ENCODE data around the gene DLGAP3. TPM values are rescaled to one million over a fixed set of nuclear protein-coding genes. Genes with fewer than 3 reads are reported as not detected.
"Not testable (repeated sequence)": the region's sequence is repeated elsewhere in the genome, so short reads cannot be mapped to it uniquely, and the experiment has no call there.

DLGAP3 gene
- total and polyA plus RNA-seq, 4 donors = 0.10 to 0.89 (median 0.22) TPM

DNA sequence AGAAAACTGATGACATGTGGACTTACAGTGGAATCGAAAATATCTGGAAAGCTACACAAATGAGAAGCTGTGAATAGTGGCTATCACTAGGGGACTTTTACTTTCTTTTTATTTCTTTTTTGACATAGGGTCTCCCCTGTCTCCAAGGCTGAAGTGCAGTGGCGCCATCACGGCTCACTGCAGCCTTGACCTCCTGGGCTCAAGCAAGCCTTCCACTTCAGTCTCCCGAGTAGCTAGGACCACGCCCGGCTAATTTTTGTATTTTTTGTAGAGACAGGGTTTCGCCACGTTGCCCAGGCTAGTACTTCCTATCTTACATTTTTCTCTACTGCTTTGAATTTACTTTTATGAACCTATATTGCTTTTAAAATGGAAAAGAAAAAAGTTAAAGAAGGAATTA is 45.2 kb upstream of the DLGAP3 start:
- Histone ChIP-seq H3K9me3 (ENCODE audit: control insufficient read depth in 4 of 4, insufficient read depth in 3 of 4, low read length in 3 of 4) (no peaks in the 10 kb centered on the region), H3K4me1 (ENCODE audit: control insufficient read depth in 5 of 5, insufficient read depth in 5 of 5, low read length in 5 of 5) (peaks cover 0 to 5% (median 0%) of the 10 kb centered on the region in 5 donors), H3K9ac (ENCODE audit: insufficient read depth in 1 of 2, low read length in 2 of 2) (no peak overlapping the region), H3K36me3 (ENCODE audit: control insufficient read depth in 4 of 4, insufficient read depth in 4 of 4, low read length in 4 of 4) (peaks cover 0 to 8% (median 0%) of the 10 kb centered on the region in 4 donors), H3K27ac (ENCODE audit: low read depth in 1 of 2, low read length in 1 of 2) (no peak overlapping the region), H3K27me3 (ENCODE audit: control insufficient read depth in 3 of 3, insufficient read depth in 3 of 3, low read length in 2 of 3) (peaks cover 0 to 5% (median 0%) of the 10 kb centered on the region in 3 donors), H3K4me3 (no peak overlapping the region)
- no peak for ATAC-seq (ENCODE audit: insufficient read depth, low FRiP score)
- no peak for DNase-seq
- 80 to 84% methylated on average over 8 of the region's 8 CpGs for WGBS, 2 donors
- TF ChIP-seq, protein P1, sequence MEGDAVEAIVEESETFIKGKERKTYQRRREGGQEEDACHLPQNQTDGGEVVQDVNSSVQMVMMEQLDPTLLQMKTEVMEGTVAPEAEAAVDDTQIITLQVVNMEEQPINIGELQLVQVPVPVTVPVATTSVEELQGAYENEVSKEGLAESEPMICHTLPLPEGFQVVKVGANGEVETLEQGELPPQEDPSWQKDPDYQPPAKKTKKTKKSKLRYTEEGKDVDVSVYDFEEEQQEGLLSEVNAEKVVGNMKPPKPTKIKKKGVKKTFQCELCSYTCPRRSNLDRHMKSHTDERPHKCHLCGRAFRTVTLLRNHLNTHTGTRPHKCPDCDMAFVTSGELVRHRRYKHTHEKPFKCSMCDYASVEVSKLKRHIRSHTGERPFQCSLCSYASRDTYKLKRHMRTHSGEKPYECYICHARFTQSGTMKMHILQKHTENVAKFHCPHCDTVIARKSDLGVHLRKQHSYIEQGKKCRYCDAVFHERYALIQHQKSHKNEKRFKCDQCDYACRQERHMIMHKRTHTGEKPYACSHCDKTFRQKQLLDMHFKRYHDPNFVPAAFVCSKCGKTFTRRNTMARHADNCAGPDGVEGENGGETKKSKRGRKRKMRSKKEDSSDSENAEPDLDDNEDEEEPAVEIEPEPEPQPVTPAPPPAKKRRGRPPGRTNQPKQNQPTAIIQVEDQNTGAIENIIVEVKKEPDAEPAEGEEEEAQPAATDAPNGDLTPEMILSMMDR (IDR thresholded peaks at IDR 0.05; ENCODE audit: control extremely low read depth, extremely low read depth) = no peak

DNA sequence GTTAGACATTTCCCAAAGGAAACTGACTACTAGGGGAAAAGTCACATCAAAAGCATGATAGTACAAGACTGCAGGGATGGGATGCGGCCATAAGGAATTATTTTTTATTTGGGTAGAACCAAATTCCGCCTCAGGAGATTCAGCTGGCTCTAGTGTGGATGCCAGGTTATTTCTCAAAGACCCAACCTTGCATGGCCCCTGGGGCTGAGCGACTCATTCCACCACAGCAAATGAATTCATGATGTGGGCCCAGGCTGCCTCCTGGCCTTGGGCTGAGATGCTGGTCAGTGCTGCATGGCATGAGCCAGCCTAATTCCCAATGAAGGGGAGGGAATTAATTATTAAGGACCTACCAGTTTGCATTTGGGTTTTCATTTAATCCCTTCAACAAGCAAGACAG is 43.9 kb upstream of the DLGAP3 start:
- DNase-seq (no peak), ATAC-seq (ENCODE audit: insufficient read depth, low FRiP score) (no peak)
- Histone ChIP-seq H3K4me1 (ENCODE audit: control insufficient read depth in 5 of 5, insufficient read depth in 5 of 5, low read length in 5 of 5) (peaks cover 0 to 5% (median 0%) of the 10 kb centered on the region in 5 donors), H3K27me3 (ENCODE audit: control insufficient read depth in 3 of 3, insufficient read depth in 3 of 3, low read length in 2 of 3) (peaks cover 0 to 5% (median 0%) of the 10 kb centered on the region in 3 donors), H3K9me3 (ENCODE audit: control insufficient read depth in 4 of 4, insufficient read depth in 3 of 4, low read length in 3 of 4) (peaks cover 0 to 2% (median 0%) of the 10 kb centered on the region in 4 donors), H3K9ac (ENCODE audit: insufficient read depth in 1 of 2, low read length in 2 of 2) (no peak overlapping the region), H3K36me3 (ENCODE audit: control insufficient read depth in 4 of 4, insufficient read depth in 4 of 4, low read length in 4 of 4) (peaks cover 0 to 6% (median 0%) of the 10 kb centered on the region in 4 donors), H3K27ac (ENCODE audit: low read depth in 1 of 2, low read length in 1 of 2) (no peak overlapping the region), H3K4me3 (no peak overlapping the region)
- TF ChIP-seq, protein P1 (IDR thresholded peaks at IDR 0.05; ENCODE audit: control extremely low read depth, extremely low read depth) = no peak
- WGBS, 2 donors = 93 to 100% methylated on average over 3 of the region's 3 CpGs

DNA sequence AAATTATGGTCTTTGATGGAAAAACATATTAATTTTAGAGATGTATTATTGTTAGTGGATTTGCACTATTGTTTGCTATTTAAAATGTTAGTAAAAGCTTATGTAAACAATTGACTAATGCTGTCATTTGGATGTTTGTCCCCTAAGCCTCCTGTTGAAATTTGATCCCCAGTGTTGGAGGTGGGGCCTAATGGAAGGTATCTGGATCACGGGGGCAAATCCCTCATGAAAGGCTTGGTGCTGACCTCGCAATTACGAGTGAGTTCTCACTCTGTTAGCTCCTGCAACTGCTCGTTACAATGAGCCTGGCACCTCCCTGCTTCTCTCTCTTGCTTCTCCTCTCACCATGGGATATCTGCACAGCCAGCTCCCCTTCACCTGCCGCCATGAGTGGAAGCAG is 41.4 kb upstream of the DLGAP3 start:
- H3K9me3 ChIP-seq (ENCODE audit: control insufficient read depth in 4 of 4, insufficient read depth in 3 of 4, low read length in 3 of 4) = peaks cover 0 to 2% (median 0%) of the 10 kb centered on the region in 4 donors
- TF ChIP-seq, protein P1 (IDR thresholded peaks at IDR 0.05; ENCODE audit: control extremely low read depth, extremely low read depth) = no peak
- ATAC-seq (ENCODE audit: insufficient read depth, low FRiP score) = no peak
- no peaks in the 10 kb centered on the region for H3K36me3 ChIP-seq (ENCODE audit: control insufficient read depth in 4 of 4, insufficient read depth in 4 of 4, low read length in 4 of 4)
- 42 to 65% methylated on average over 5 of the region's 5 CpGs for WGBS, 2 donors
- H3K27ac ChIP-seq (ENCODE audit: low read depth in 1 of 2, low read length in 1 of 2) = no peak overlapping the region
- H3K27me3 ChIP-seq (ENCODE audit: control insufficient read depth in 3 of 3, insufficient read depth in 3 of 3, low read length in 2 of 3) = peaks cover 0 to 1% (median 0%) of the 10 kb centered on the region in 3 donors
- DNase-seq = no peak
- H3K9ac ChIP-seq (ENCODE audit: insufficient read depth in 1 of 2, low read length in 2 of 2) = no peak overlapping the region
- H3K4me3 ChIP-seq = no peak overlapping the region
- H3K4me1 ChIP-seq (ENCODE audit: control insufficient read depth in 5 of 5, insufficient read depth in 5 of 5, low read length in 5 of 5) = peaks cover 0 to 5% (median 0%) of the 10 kb centered on the region in 5 donors

DNA sequence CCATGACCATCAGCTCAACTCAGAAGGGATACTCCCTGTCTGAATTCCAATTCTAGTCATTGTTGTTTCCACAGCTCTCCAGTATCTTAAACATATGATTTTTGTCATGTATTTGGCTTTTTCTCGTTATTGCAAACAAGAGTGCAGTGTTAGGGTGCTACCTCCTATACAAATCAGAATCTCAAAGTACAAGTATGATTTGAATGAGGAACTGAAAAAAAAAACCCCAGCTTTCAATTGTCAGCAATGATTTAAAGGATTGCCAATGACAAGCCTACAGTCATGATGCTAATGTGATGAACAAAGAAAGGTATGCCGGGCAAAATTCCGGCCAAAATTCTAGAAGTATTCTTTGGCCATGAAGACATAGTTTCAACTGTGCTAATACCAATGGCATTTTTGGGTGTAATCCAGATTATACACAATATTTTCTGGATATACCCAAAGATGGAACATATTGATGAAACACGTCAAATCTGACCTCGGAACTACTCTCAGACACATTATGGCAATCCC is 40.8 kb upstream of the DLGAP3 start:
- no peak for DNase-seq
- H3K4me3 ChIP-seq = no peak overlapping the region
- H3K9me3 ChIP-seq (ENCODE audit: control insufficient read depth in 4 of 4, insufficient read depth in 3 of 4, low read length in 3 of 4) = peaks cover 0 to 2% (median 0%) of the 10 kb centered on the region in 4 donors
- no peaks in the 10 kb centered on the region for H3K36me3 ChIP-seq (ENCODE audit: control insufficient read depth in 4 of 4, insufficient read depth in 4 of 4, low read length in 4 of 4)
- no peak overlapping the region for H3K9ac ChIP-seq (ENCODE audit: insufficient read depth in 1 of 2, low read length in 2 of 2)
- ATAC-seq (ENCODE audit: insufficient read depth, low FRiP score) = no peak
- TF ChIP-seq, protein P1 (IDR thresholded peaks at IDR 0.05; ENCODE audit: control extremely low read depth, extremely low read depth) = no peak
- no peaks in the 10 kb centered on the region for H3K27me3 ChIP-seq (ENCODE audit: control insufficient read depth in 3 of 3, insufficient read depth in 3 of 3, low read length in 2 of 3)
- WGBS, 2 donors = 89 to 93% methylated on average over 5 of the region's 5 CpGs
- no peak overlapping the region for H3K27ac ChIP-seq (ENCODE audit: low read depth in 1 of 2, low read length in 1 of 2)
- H3K4me1 ChIP-seq (ENCODE audit: control insufficient read depth in 5 of 5, insufficient read depth in 5 of 5, low read length in 5 of 5) = peaks cover 0 to 5% (median 0%) of the 10 kb centered on the region in 5 donors

DNA sequence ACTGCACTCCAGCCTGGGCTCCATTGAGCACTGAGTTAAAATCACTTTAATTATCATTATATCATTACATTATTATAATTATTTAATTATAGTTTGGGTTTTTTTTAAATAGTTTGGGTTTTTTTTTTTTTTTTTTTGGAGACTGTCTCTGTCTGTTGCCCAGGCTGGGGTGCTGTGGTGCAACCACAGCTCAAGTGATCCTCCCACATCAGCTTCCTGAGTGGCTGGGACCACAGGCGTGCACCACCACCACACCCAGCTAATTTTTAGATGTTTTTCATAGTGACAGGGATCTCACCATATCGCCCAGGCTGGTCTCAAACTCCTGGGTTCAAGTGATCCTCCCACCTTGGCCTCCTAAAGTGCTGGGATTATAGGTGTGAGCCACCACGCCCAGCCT is 38.8 kb upstream of the DLGAP3 start:
- not testable (repeated sequence) for DNase-seq; H3K9ac ChIP-seq (ENCODE audit: insufficient read depth in 1 of 2, low read length in 2 of 2); H3K27me3 ChIP-seq (ENCODE audit: control insufficient read depth in 3 of 3, insufficient read depth in 3 of 3, low read length in 2 of 3); H3K9me3 ChIP-seq (ENCODE audit: control insufficient read depth in 4 of 4, insufficient read depth in 3 of 4, low read length in 3 of 4); H3K27ac ChIP-seq (ENCODE audit: low read depth in 1 of 2, low read length in 1 of 2); H3K36me3 ChIP-seq (ENCODE audit: control insufficient read depth in 4 of 4, insufficient read depth in 4 of 4, low read length in 4 of 4); H3K4me1 ChIP-seq (ENCODE audit: control insufficient read depth in 5 of 5, insufficient read depth in 5 of 5, low read length in 5 of 5); ATAC-seq (ENCODE audit: insufficient read depth, low FRiP score); H3K4me3 ChIP-seq
- WGBS, 2 donors = 80 to 90% methylated on average over 3 of the region's 3 CpGs
